ENCODE data around the gene BLTP2.

DNA sequence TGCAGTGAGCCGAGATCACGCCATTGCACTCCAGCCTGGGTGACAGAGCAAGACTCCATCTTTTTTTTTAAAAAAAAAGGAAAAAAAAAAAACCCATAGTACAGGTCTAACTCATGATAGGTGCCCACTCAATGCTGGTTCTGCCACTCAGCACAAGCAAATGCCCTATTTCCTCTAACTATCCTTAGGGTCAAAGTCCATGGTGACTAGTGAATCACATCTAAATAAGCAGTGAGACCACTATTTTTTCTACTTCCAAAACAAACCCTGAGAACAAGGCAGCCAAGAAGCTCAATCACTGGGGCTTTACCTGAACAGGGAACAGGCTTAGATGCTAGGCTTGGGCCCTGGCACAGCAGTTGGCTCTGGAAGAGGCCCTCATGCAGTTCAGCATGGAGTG, 3.4 kb downstream of the BLTP2 start:
- TF ChIP-seq, protein P1, sequence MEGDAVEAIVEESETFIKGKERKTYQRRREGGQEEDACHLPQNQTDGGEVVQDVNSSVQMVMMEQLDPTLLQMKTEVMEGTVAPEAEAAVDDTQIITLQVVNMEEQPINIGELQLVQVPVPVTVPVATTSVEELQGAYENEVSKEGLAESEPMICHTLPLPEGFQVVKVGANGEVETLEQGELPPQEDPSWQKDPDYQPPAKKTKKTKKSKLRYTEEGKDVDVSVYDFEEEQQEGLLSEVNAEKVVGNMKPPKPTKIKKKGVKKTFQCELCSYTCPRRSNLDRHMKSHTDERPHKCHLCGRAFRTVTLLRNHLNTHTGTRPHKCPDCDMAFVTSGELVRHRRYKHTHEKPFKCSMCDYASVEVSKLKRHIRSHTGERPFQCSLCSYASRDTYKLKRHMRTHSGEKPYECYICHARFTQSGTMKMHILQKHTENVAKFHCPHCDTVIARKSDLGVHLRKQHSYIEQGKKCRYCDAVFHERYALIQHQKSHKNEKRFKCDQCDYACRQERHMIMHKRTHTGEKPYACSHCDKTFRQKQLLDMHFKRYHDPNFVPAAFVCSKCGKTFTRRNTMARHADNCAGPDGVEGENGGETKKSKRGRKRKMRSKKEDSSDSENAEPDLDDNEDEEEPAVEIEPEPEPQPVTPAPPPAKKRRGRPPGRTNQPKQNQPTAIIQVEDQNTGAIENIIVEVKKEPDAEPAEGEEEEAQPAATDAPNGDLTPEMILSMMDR (IDR thresholded peaks at IDR 0.05), result no peak
- no peak for TF ChIP-seq POLR2A (IDR thresholded peaks at IDR 0.05)

All from uterus (tissue), 2 donors.